GM18526 (cell line): ENCODE results near the gene BSPRY.

ENCODE experiments used
- POLR2A ChIP-seq: IDR thresholded peaks from 3 replicates; pipeline ENCODE4 v1.6.1; 2011; ENCODE audit not compliant: insufficient read length; ENCODE audit errors: extremely low read depth

The BSPRY gene

DNA sequence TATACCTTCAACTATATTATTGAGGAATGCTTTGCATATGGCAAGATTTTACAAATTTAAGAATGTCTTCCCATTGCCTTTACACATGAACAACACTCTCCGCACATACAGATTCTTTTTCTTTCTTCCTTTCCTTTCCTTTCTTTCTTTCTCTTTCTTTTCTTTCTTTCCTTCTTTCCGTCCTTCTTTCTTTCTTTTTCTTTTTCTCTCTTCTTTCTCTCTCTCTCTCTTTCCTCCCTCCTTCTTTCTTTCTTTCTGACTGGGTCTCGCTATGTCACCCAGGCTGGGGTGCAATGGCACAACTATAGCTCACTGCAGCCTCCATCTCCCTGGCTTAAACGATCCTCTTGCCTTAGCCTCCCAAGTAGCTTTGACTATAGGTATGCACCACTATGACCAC, 23.1 kb upstream of the BSPRY start:
- TF ChIP-seq POLR2A, result no peak

DNA sequence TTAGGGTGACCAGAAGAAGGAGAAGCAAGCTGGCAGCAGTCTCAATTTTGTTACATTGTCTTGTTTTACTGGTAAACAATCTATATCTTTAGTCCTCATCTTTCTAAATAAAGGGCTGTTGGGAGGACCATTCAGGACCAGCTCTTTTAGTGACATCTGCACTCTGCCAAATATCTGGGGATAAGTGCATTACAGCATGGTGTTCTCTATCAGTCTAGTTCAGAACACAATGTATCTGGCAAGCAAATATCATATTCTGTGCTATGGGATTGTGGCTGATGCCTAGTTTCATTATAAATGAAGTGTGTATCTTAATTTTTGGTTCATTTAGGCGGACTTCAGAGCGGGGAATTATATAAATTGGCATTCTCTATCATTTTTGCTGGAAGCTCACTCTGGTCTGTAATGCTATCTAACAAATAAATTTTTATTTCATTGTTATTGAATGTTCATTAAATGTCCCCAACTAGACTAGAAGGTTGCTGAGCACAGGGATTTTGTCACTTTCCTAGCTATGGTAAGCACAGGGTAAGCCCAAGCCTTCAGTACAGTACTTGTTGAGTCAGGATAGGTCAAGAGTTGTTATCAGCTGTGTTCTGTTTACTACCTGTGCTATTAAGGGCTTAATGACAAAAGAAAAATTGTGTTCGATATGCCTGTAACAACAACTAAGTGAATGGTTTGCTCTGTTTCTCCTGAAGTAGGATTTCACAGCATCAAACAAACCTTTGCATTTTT, 21.1 kb upstream of the BSPRY start:
- TF ChIP-seq POLR2A, result no peak

DNA sequence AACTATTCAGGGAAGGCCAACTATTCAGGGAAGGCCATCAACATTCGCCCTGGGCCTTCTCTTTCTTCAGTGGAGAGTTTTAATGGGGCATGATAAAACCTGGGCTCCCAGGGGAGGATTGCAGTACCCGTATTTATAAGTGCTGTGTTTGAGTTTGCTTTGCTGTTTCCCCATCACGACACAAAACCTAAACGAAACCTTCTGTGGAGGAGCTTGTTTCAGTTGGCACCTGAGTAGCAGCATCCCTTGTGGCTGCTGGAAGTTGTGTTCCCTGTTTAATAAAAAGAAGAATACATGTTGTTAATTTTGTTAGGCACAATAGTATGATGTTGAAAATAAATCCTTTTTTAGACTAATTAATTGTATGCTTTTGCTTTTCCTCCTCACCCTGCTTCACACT, 17.6 kb upstream of the BSPRY start:
- no peak for TF ChIP-seq POLR2A

DNA sequence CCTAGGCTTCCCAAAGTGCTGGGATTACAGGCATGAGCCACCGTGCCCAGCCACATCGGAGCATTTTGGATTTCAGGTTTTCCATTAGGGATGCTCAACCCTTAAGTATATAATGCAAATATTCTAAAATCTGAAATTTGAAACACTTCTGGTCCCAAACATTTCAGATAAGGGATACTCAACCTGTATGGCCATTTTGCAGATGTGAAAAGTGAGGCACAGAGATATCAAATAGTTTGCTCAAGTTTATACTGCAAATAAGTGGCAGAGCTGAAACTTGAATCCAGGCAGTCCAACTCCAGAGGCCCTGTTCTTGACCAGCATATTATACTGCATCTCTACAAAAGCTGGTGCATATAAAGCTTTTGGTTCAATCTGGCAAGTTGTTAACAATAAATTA, 11.6 kb upstream of the BSPRY start:
- TF ChIP-seq POLR2A, result no peak

DNA sequence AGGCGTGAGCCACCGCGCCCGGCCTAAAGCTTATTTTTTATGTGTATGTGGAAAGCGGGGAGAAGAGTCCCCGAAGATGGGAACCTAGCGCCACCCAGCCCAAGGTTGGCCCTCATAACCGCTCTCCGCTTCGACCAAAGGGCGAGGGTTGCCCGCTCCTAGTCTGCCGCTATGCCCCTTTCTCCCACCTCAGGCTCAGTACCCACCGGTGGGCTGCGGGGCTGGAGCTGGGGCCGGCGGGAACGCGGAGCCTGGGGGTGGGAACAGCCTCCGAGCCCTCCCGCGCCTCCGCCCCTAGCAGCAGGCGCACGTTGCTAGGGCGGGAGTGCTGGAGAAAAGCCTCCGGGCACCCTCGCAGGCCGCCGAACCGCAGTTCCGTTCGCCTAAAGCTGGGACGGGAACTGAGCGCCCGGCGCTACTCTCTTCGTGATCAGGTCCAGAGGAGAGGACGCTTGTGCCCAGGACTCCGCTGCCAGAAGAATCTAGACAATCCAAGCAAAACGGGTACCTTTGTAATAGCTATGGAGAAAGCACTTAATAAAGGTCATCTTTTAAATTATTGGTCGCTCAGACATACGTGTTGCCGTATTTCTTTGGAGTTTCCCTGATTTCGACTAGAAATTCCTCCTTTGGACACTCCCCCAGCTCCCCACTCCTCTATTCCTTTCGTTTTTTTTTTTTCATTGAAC, 9.2 kb upstream of the BSPRY start, which contains the start of gene WDR31:
Gene WDR31 (minus strand): TSS at position 265 of the 689 bp plus-strand sequence. CDS start 8,253 bp downstream, outside the sequence.
- peak; percentile 60 for TF ChIP-seq POLR2A

DNA sequence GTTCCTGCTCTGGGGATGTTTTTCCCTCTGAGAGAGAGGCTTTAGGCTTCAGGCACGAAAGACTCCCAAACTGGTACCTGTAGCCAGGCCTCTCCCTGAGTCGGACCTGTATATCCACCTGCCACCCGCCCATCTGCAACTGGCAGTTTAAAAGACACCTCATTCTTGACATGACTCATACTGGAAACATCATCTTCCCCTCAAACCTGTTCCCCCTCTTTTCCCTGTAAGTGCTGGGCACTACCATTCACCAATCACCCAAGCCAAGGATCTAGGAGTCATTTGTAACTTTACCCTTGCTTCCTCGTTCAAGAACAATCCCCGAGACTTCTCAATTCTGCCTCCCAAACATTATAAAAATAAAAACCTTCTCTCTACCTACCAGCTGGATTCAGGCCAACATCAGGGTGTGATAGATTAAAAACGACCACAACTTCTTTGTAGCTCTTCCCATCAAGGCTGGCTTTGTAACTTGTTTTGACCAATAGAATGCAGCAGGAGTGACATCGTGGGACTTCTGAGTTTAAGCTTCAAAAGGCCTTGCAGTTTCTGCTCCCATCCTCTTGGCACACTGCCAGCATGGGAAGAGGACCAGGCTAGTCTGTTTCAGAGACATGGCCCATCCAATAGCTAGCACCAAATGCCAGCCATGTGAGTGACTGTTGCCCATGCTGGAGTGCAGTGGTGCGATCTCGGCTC, 7.5 kb upstream of the BSPRY start:
- TF ChIP-seq POLR2A, result no peak

DNA sequence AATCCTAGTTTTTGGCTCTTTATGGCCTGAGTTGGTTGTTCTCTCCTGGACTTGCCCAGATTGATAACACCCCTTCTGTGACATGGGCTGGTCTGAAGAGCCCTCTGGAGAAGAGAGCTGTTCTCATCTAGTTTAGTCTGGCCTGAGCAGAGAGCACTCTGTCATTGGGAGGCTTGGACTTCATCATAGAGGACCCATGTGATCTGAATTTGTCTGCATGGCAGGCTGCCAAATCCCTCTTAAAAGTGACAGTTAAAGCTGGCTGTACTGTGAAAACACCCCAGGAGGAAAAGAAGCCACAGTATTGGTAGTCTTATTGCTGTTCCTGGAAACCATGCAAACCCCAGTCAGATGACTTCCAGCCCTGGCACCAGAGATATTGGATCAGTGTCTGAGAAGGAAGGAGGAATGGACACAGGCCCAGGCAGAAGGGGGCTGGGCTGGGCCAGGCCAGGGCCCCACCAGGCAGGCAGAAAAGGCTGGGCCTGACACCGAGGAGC, 5.6 kb upstream of the BSPRY start:
- TF ChIP-seq POLR2A, result no peak

DNA sequence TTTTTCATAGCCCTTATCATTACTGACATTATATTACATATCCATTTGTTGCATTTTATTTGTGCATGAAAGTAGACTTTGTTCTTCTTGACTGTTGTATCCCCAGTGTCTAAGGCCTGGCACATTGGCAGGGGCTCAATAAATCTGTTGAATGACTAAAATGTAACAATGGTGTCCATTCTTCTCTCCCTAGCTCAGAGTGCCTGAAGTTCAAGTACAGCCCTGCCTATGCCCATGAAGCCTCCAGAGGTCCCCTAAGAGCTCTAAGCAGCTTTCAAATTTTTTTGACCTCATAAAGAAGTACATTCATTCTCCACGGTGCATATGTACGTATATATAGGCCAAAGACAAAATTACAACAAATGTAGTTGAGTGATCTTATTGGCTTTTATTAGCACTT, 4.2 kb upstream of the BSPRY start:
- TF ChIP-seq POLR2A, result no peak

DNA sequence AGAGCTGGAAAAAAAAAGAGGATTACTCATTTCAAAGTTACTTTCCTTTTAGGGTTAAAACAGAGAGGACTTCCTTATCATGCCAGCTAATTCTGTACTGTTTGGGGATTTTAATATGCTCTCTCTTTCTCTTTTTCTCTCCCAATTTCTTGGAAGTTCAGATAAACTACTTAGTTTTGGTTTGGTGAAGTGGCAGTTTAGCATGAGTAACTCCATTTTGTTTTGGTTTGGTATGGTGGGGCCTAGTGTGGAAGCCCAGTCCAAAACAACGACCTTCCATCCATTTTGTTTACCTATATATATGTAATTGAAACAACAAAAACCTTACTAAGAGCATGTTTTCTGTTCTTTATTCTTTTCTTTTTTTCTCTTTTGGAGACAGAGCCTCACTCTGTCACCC, 3.7 kb upstream of the BSPRY start:
- TF ChIP-seq POLR2A, result no peak

DNA sequence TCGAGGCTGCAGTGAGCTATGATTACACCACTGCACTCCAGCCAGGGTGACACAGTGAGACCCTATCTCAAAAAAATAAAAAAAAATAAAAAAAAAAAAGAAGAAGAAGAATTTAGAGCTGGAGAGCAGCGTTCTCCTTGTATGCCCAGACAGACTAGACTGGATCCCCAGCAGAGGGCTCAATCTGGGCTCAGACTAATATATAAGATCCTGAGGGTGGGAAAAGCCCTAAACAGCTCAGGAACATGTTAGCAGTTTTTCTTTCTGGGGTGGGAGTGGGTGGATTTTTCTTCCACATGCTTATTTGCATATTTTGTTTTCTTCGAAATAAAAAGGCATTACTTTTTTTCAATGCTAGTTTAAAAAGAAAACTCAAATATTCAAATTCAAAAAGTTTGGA, 904 bp upstream of the BSPRY start:
- no peak for TF ChIP-seq POLR2A

DNA sequence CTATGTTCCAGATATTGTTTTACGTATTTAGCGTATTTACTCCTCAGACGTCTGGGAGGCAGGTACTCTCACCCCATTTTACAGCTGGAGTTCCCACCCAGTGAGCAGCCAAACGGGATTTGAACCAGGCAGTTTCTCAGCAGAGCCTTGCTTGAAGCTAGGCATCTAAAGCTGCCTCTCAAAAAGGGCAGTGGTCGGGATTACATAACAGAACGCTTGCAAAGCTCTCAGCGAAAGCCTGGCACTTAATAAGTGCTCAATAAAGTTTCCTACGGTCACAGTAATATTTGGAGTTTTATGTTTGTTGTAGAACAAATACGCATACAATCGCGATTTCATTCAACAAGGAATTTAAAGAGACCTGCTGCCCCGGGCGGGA, 286 bp upstream of the BSPRY start:
- TF ChIP-seq POLR2A, result no peak

DNA sequence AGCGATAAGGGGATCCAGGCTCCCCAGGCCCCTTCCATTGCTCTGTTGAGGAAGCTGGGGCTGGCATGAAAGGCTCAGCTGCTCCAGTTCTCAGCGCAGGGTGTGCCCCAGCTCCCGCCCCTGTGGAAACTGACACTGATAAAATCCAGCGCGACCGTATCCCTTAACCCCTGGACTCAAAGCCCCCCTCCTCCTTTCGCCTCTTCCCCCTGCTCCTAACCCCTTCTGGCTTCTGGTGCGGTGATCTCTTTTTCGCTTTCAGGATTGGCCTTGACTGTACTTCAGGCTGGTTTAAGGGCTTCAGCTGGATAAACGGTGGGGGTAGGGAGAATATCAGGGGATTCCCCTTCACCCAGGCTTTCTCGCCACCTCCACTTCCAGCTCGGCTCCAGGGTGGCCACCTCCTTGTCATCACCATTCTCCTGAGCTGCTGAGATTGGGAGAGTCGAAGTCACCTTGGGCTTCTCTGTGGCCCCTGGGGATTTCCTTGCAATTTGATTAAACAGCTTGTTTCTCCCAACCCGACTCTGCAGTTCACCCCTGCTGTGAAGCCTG, 843 bp downstream of the BSPRY start:
- no peak for TF ChIP-seq POLR2A

DNA sequence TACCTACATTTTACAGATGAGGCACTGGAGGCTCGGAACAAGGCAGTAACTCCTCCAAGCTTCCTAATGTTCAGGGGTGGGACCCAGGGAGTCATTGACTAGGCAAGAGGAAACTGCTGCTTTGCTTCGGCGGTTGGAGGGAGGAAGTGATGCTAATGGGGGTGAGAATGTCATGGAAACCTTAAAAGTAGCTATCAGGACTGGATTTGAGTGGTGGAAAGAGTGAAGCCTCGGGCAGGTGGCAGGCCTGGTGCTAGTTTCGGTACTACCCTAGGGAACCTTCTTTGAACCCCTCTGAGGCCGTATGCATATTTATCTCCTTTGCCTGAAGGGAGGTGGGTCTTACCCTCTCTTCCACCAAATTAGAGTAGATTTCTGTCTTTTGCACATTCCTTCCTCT, 1.6 kb downstream of the BSPRY start:
- TF ChIP-seq POLR2A, result no peak

DNA sequence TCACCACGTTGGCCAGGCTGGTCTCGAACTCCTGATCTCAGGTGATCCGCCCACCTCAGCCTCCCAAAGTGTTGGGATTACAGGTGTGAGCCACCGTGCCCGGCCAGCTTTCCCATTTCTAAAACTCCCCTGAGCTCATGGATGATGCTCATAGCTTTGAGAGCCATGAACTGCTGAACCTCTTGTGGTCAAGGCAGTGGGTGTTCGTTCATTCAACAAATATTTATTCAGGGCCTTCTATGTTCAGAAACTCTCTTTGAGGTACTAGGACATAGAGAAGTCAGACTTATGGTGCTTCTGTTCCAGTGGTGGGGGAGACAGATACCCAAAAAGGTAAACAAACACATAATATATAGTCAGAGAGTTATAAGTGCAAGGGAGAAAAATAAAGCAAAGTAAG, 2.7 kb downstream of the BSPRY start:
- no peak for TF ChIP-seq POLR2A

DNA sequence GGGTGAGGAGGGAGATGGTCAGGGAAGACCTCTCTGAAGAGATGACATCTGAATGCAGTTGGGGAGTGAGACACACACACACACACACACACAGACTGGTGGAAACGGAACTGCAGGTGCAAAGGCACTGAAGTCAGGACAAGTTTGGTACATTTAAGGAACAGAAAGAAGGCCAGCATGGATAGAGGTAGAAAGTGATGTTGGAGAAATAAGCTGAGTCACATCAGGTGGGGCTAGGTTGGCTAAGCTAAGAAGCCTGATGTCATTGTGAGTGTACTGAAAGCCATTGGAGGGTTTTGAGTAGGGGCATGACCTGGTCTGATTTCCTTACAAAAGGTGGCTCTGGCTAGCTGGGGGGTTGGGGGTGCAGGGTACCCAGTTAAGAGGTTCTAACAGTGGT, 3.1 kb downstream of the BSPRY start:
- TF ChIP-seq POLR2A, result no peak
